Measurements from ENCODE around the gene STKLD1. TPM values are rescaled to one million over a fixed set of nuclear protein-coding genes. Genes with fewer than 3 reads are reported as not detected.
A peak's percentile ranks its signal among the peaks of the same experiment; 100 is the strongest.

Gene STKLD1
- polyA plus RNA-seq, 1 donor: 2.4 TPM

- H3K27me3 ChIP-seq (ENCODE audit: control insufficient read depth, insufficient read depth, low read length): no peaks in the 10 kb centered on the region
- no CpG with 5 or more reads among the region's 1 CpG for WGBS (ENCODE audit: insufficient coverage, low lambda C conversion rate)
- H3K4me1 ChIP-seq (ENCODE audit: control insufficient read depth, insufficient read depth, low read length): no peaks in the 10 kb centered on the region
- H3K9me3 ChIP-seq (ENCODE audit: control insufficient read depth, low read depth, low read length): no peaks in the 10 kb centered on the region
- H3K27ac ChIP-seq (ENCODE audit: low read length): no peak overlapping the region
- no peak overlapping the region for H3K4me3 ChIP-seq (ENCODE audit: low read length)
- peaks cover 78% of the 10 kb centered on the region for H3K36me3 ChIP-seq (ENCODE audit: control insufficient read depth, insufficient read depth, low read length)
- DNase-seq: no peak
These were observed 31.9 kb downstream of the STKLD1 start for GRCh38 chr9:133408042-133408441.

- WGBS (ENCODE audit: insufficient coverage, low lambda C conversion rate): no CpG with 5 or more reads among the region's 1 CpG
These were observed 39.0 kb downstream of the STKLD1 start for GRCh38 chr9:133415170-133415569.

GRCh38 chr9:133417541-133418461, 41.6 kb downstream of the STKLD1 start, which contains the start of gene REXO4:
Gene REXO4, minus strand, starts transcription at chr9:133418010. Its CDS starts 166 bp downstream, at chr9:133417844.
- H3K9me3 ChIP-seq (ENCODE audit: control insufficient read depth, low read depth, low read length): no peaks in the 10 kb centered on the region
- H3K4me3 ChIP-seq (ENCODE audit: low read length): peak within 1 kb of the TSS; percentile 71
- peaks cover 26% of the 10 kb centered on the region for H3K36me3 ChIP-seq (ENCODE audit: control insufficient read depth, insufficient read depth, low read length)
- DNase-seq: peak; percentile 74 to 93
- no CpG with 5 or more reads among the region's 75 CpGs for WGBS (ENCODE audit: insufficient coverage, low lambda C conversion rate)
- H3K27me3 ChIP-seq (ENCODE audit: control insufficient read depth, insufficient read depth, low read length): no peaks in the 10 kb centered on the region
- H3K27ac ChIP-seq (ENCODE audit: low read length): peak within 1 kb of the TSS; percentile 96
- peaks cover 8% of the 10 kb centered on the region for H3K4me1 ChIP-seq (ENCODE audit: control insufficient read depth, insufficient read depth, low read length)

More at GRCh38 chr9:133415170-133415569, 39.0 kb downstream of the STKLD1 start:
- peaks cover 8% of the 10 kb centered on the region for H3K4me1 ChIP-seq (ENCODE audit: control insufficient read depth, insufficient read depth, low read length)
- H3K9me3 ChIP-seq (ENCODE audit: control insufficient read depth, low read depth, low read length): no peaks in the 10 kb centered on the region
- H3K36me3 ChIP-seq (ENCODE audit: control insufficient read depth, insufficient read depth, low read length): peaks cover 50% of the 10 kb centered on the region
- H3K4me3 ChIP-seq (ENCODE audit: low read length): no peak overlapping the region
- DNase-seq: no peak
- no peaks in the 10 kb centered on the region for H3K27me3 ChIP-seq (ENCODE audit: control insufficient read depth, insufficient read depth, low read length)
- no peak overlapping the region for H3K27ac ChIP-seq (ENCODE audit: low read length)

GRCh38 chr9:133419005-133419404, 42.8 kb downstream of the STKLD1 start:
- H3K27ac ChIP-seq (ENCODE audit: low read length): peak overlapping the region; percentile 96
- no peaks in the 10 kb centered on the region for H3K9me3 ChIP-seq (ENCODE audit: control insufficient read depth, low read depth, low read length)
- no CpG with 5 or more reads among the region's 13 CpGs for WGBS (ENCODE audit: insufficient coverage, low lambda C conversion rate)
- peaks cover 8% of the 10 kb centered on the region for H3K4me1 ChIP-seq (ENCODE audit: control insufficient read depth, insufficient read depth, low read length)
- H3K4me3 ChIP-seq (ENCODE audit: low read length): peak overlapping the region; percentile 71
- peaks cover 18% of the 10 kb centered on the region for H3K36me3 ChIP-seq (ENCODE audit: control insufficient read depth, insufficient read depth, low read length)
- no peaks in the 10 kb centered on the region for H3K27me3 ChIP-seq (ENCODE audit: control insufficient read depth, insufficient read depth, low read length)
- peak in 1 of 2 donors; percentile 71 for DNase-seq

GRCh38 chr9:133420392-133420827, 44.2 kb downstream of the STKLD1 start:
- H3K27ac ChIP-seq (ENCODE audit: low read length): no peak overlapping the region
- H3K36me3 ChIP-seq (ENCODE audit: control insufficient read depth, insufficient read depth, low read length): peaks cover 4% of the 10 kb centered on the region
- H3K4me1 ChIP-seq (ENCODE audit: control insufficient read depth, insufficient read depth, low read length): peaks cover 8% of the 10 kb centered on the region
- no peak overlapping the region for H3K4me3 ChIP-seq (ENCODE audit: low read length)
- no peaks in the 10 kb centered on the region for H3K27me3 ChIP-seq (ENCODE audit: control insufficient read depth, insufficient read depth, low read length)
- no peaks in the 10 kb centered on the region for H3K9me3 ChIP-seq (ENCODE audit: control insufficient read depth, low read depth, low read length)
- WGBS (ENCODE audit: insufficient coverage, low lambda C conversion rate): 93% methylated on average over 3 of the region's 5 CpGs
- DNase-seq: no peak

- no peak within 1 kb of the TSS for H3K27ac ChIP-seq (ENCODE audit: low read length)
- no peak for DNase-seq
- 20% methylated on average over 1 of the region's 23 CpGs for WGBS (ENCODE audit: insufficient coverage, low lambda C conversion rate)
These were observed 45.7 kb downstream of the STKLD1 start, which contains the start of gene ADAMTS13 for GRCh38 chr9:133421615-133422542. Gene ADAMTS13, plus strand, starts transcription at chr9:133422367. Its CDS starts 77 bp downstream, at chr9:133422444.

GRCh38 chr9:133423216-133423615, 47.0 kb downstream of the STKLD1 start:
- no peak overlapping the region for H3K27ac ChIP-seq (ENCODE audit: low read length)
- DNase-seq: no peak
- no CpG with 5 or more reads among the region's 3 CpGs for WGBS (ENCODE audit: insufficient coverage, low lambda C conversion rate)
- H3K9me3 ChIP-seq (ENCODE audit: control insufficient read depth, low read depth, low read length): no peaks in the 10 kb centered on the region
- H3K36me3 ChIP-seq (ENCODE audit: control insufficient read depth, insufficient read depth, low read length): no peaks in the 10 kb centered on the region
- peaks cover 10% of the 10 kb centered on the region for H3K27me3 ChIP-seq (ENCODE audit: control insufficient read depth, insufficient read depth, low read length)
- peaks cover 8% of the 10 kb centered on the region for H3K4me1 ChIP-seq (ENCODE audit: control insufficient read depth, insufficient read depth, low read length)
- no peak overlapping the region for H3K4me3 ChIP-seq (ENCODE audit: low read length)

More at GRCh38 chr9:133421615-133422542, 45.7 kb downstream of the STKLD1 start, which contains the start of gene ADAMTS13:
- no peaks in the 10 kb centered on the region for H3K27me3 ChIP-seq (ENCODE audit: control insufficient read depth, insufficient read depth, low read length)
- H3K9me3 ChIP-seq (ENCODE audit: control insufficient read depth, low read depth, low read length): no peaks in the 10 kb centered on the region
- H3K4me3 ChIP-seq (ENCODE audit: low read length): no peak within 1 kb of the TSS
- no peaks in the 10 kb centered on the region for H3K36me3 ChIP-seq (ENCODE audit: control insufficient read depth, insufficient read depth, low read length)
- peaks cover 8% of the 10 kb centered on the region for H3K4me1 ChIP-seq (ENCODE audit: control insufficient read depth, insufficient read depth, low read length)

- H3K36me3 ChIP-seq (ENCODE audit: control insufficient read depth, insufficient read depth, low read length): no peaks in the 10 kb centered on the region
- no peak for DNase-seq
- WGBS (ENCODE audit: insufficient coverage, low lambda C conversion rate): no CpG with 5 or more reads among the region's 12 CpGs
- no peak overlapping the region for H3K27ac ChIP-seq (ENCODE audit: low read length)
- no peaks in the 10 kb centered on the region for H3K9me3 ChIP-seq (ENCODE audit: control insufficient read depth, low read depth, low read length)
- H3K27me3 ChIP-seq (ENCODE audit: control insufficient read depth, insufficient read depth, low read length): peaks cover 11% of the 10 kb centered on the region
- H3K4me3 ChIP-seq (ENCODE audit: low read length): no peak overlapping the region
- H3K4me1 ChIP-seq (ENCODE audit: control insufficient read depth, insufficient read depth, low read length): peaks cover 4% of the 10 kb centered on the region
These were observed 48.0 kb downstream of the STKLD1 start for GRCh38 chr9:133424187-133424586.

GRCh38 chr9:133425049-133425632, 49.0 kb downstream of the STKLD1 start:
- no peak overlapping the region for H3K4me3 ChIP-seq (ENCODE audit: low read length)
- DNase-seq: no peak
- no peaks in the 10 kb centered on the region for H3K9me3 ChIP-seq (ENCODE audit: control insufficient read depth, low read depth, low read length)
- no peaks in the 10 kb centered on the region for H3K4me1 ChIP-seq (ENCODE audit: control insufficient read depth, insufficient read depth, low read length)
- H3K27me3 ChIP-seq (ENCODE audit: control insufficient read depth, insufficient read depth, low read length): peaks cover 11% of the 10 kb centered on the region
- no peaks in the 10 kb centered on the region for H3K36me3 ChIP-seq (ENCODE audit: control insufficient read depth, insufficient read depth, low read length)
- no peak overlapping the region for H3K27ac ChIP-seq (ENCODE audit: low read length)
- WGBS (ENCODE audit: insufficient coverage, low lambda C conversion rate): no CpG with 5 or more reads among the region's 22 CpGs
